Measurements from ENCODE around the gene AHRR. TPM values are rescaled to one million over a fixed set of nuclear protein-coding genes. Genes with fewer than 3 reads are reported as not detected.
A peak's percentile ranks its signal among the peaks of the same experiment; 100 is the strongest.

AHRR gene
- total and polyA plus RNA-seq, 9 of the 15 experiments (the other 6 are each of a cell fraction or from before 2014, with no cell fraction given): 0.06 to 1.6 (median 0.75) TPM; not detected in 1

- no TSS peak for BruUV-seq (replicated peaks)
- POLR2A ChIA-PET: interaction anchor here (1.5 kb wide), 1 partner anchor 23 kb away, joined by 6 read pairs; no protein-coding TSS in a partner anchor
- H3K9me3 ChIP-seq (replicated peaks; ENCODE audit: control insufficient read depth, insufficient read depth, low read depth, low read length): no peaks in the 10 kb centered on the region
- no peak for TF ChIP-seq TEAD4 (IDR thresholded peaks at IDR 0.05; ENCODE audit: low read length)
- no peak for TF ChIP-seq TEAD4 (CRISPR knock-in tag; IDR thresholded peaks at IDR 0.05; ENCODE audit: borderline replicate concordance)
- no peak for TF ChIP-seq NR1H2 (CRISPR knock-in tag; IDR thresholded peaks at IDR 0.05)
- no peak for TF ChIP-seq SP2 (IDR thresholded peaks at IDR 0.05; ENCODE audit: extremely low read depth, low read depth, low read length, poor library complexity, severe bottlenecking)
- TF ChIP-seq MGA (IDR thresholded peaks at IDR 0.05): no peak
- no peak for TF ChIP-seq NELFE (IDR thresholded peaks at IDR 0.05; ENCODE audit: insufficient read depth, insufficient read length)
- no peak for TF ChIP-seq TRIM28 (IDR thresholded peaks at IDR 0.05)
- no peak for TF ChIP-seq ZNF449 (CRISPR knock-in tag; IDR thresholded peaks at IDR 0.05)
These were observed 102.2 kb downstream of the AHRR start for GRCh38 chr5:423626-424261.

More at GRCh38 chr5:423626-424261, 102.2 kb downstream of the AHRR start:
- Histone ChIP-seq H3K27ac (ENCODE audit: extremely low read depth, low read depth, low read length) (no peak overlapping the region), H3K9ac (ENCODE audit: insufficient read depth in 1 of 2, low read depth in 2 of 2, low read length in 2 of 2) (no peak overlapping the region), H3K36me3 (ENCODE audit: control insufficient read depth, insufficient read depth, low read length) (no peaks in the 10 kb centered on the region), H3K79me2 (ENCODE audit: control insufficient read depth, insufficient read depth, low read length) (no peaks in the 10 kb centered on the region), H3K4me2 (ENCODE audit: insufficient read depth, low read length) (no peak overlapping the region), H4K20me1 (replicated peaks; ENCODE audit: control insufficient read depth, insufficient read depth, low read length) (no peaks in the 10 kb centered on the region), H3K9me1 (ENCODE audit: control insufficient read depth, insufficient read depth, low read length) (no peaks in the 10 kb centered on the region), H2AFZ (ENCODE audit: low read depth, low read length) (no peak overlapping the region), H3K27me3 (ENCODE audit: control insufficient read depth in 2 of 2, insufficient read depth in 2 of 2, low read length in 2 of 2) (peaks cover 4 to 60% of the 10 kb centered on the region in 2 experiments; a peak in 4 of 5 replicates), H3K4me3 (no peak overlapping the region), H3K4me1 (replicated peaks in 1 of 2; ENCODE audit: control insufficient read depth in 2 of 2, insufficient read depth in 2 of 2, low read length in 2 of 2) (peaks cover 0 to 32% of the 10 kb centered on the region in 2 experiments; a peak in 2 of 5 replicates)
- DNase-seq (ENCODE audit: extremely low read depth in 1 of 4, low spot score in 3 of 4): peak in 3 of 4 experiments; percentile 40 to 70 (median 61)
- 12% methylated on average over 24 of the region's 24 CpGs for WGBS (ENCODE audit: insufficient coverage, low coverage, missing lambda C conversion rate)
- CTCF ChIA-PET (ENCODE audit: low intra/inter-chr PET ratio): no interaction called here
- ATAC-seq: peak; percentile 69
- intact Hi-C loops (cut with micrococcal nuclease) (no loop called here), in situ Hi-C loops (cut with MboI) (no loop called here)
- no peak for FAIRE-seq
